Suppressor macrophage treated with lipopolysaccharide for 4 hours (primary cell): ENCODE results near the gene PDE3A.
"Not testable (repeated sequence)": the region's sequence is repeated elsewhere in the genome, so short reads cannot be mapped to it uniquely, and the experiment has no call there.

ENCODE experiments used
- DNase-seq: peaks from one replicate; pipeline ENCODE4 v3.0.0-alpha.2; 2020

PDE3A gene

GRCh38 chr12:20375560-20375959, 7.2 kb downstream of the PDE3A start:
- DNase-seq, result no peak

- no peak for DNase-seq
Observed at GRCh38 chr12:20376984-20377383, 8.6 kb downstream of the PDE3A start.

- no peak for DNase-seq
Observed at GRCh38 chr12:20377750-20378149, 9.4 kb downstream of the PDE3A start.

GRCh38 chr12:20382117-20382516, 13.8 kb downstream of the PDE3A start:
- DNase-seq, result no peak

GRCh38 chr12:20383612-20384011, 15.3 kb downstream of the PDE3A start:
- no peak for DNase-seq

- not testable (repeated sequence) for DNase-seq
Observed at GRCh38 chr12:20384836-20385235, 16.5 kb downstream of the PDE3A start.

- no peak for DNase-seq
Observed at GRCh38 chr12:20390846-20391245, 22.5 kb downstream of the PDE3A start.

GRCh38 chr12:20392339-20392738, 24.0 kb downstream of the PDE3A start:
- no peak for DNase-seq

GRCh38 chr12:20393707-20394106, 25.4 kb downstream of the PDE3A start:
- DNase-seq, result no peak

- DNase-seq, result no peak
Observed at GRCh38 chr12:20395791-20396550, 27.6 kb downstream of the PDE3A start.

GRCh38 chr12:20398686-20399085, 30.3 kb downstream of the PDE3A start:
- peak; percentile 43 for DNase-seq

GRCh38 chr12:20400003-20400402, 31.7 kb downstream of the PDE3A start:
- DNase-seq, result no peak

- DNase-seq, result no peak
Observed at GRCh38 chr12:20403230-20403629, 34.9 kb downstream of the PDE3A start.

- peak; percentile 74 for DNase-seq
Observed at GRCh38 chr12:20404576-20405346, 36.4 kb downstream of the PDE3A start.

GRCh38 chr12:20409607-20410377, 41.5 kb downstream of the PDE3A start:
- DNase-seq, result no peak

- no peak for DNase-seq
Observed at GRCh38 chr12:20410734-20411133, 42.4 kb downstream of the PDE3A start.

- no peak for DNase-seq
Observed at GRCh38 chr12:20411345-20411744, 43.0 kb downstream of the PDE3A start.

- DNase-seq, result no peak
Observed at GRCh38 chr12:20415028-20415427, 46.7 kb downstream of the PDE3A start.

- no peak for DNase-seq
Observed at GRCh38 chr12:20415641-20416040, 47.3 kb downstream of the PDE3A start.

GRCh38 chr12:20420557-20420956, 52.2 kb downstream of the PDE3A start:
- no peak for DNase-seq

GRCh38 chr12:20421421-20421820, 53.1 kb downstream of the PDE3A start:
- no peak for DNase-seq

- DNase-seq, result no peak
Observed at GRCh38 chr12:20423557-20423956, 55.2 kb downstream of the PDE3A start.

- DNase-seq, result no peak
Observed at GRCh38 chr12:20424841-20425240, 56.5 kb downstream of the PDE3A start.

GRCh38 chr12:20426191-20426590, 57.9 kb downstream of the PDE3A start:
- no peak for DNase-seq
